A673 (cell line): Measurements from ENCODE around the gene ZMPSTE24. TPM values are rescaled to one million over a fixed set of nuclear protein-coding genes. Genes with fewer than 3 reads are reported as not detected.
"Not testable (repeated sequence)": the region's sequence is repeated elsewhere in the genome, so short reads cannot be mapped to it uniquely, and the experiment has no call there.

Experiments
- Bru-seq: library from RNA; stranded (reverse); fragments of 400-500 nt; gene quantifications from one replicate; lab custom pipeline; 2021; lab: Mats Ljungman, UMichigan
- BruChase-seq, 2 experiments: library from RNA; stranded (reverse); fragments of 400-500 nt; gene quantifications; one replicate each; lab custom pipeline; 2021; lab: Mats Ljungman, UMichigan
- BruUV-seq: library from RNA; stranded (reverse); fragments of 400-500 nt; replicated peaks from 2 replicates; lab custom pipeline; 2021; lab: Mats Ljungman, UMichigan
- CTCF ChIA-PET: fragments of 300-600 bp; sonication (Branson Sonifier 250); formaldehyde crosslinking; loops from one replicate; lab custom pipeline; 2022; ENCODE audit warnings: antibody characterized with exemption; lab: Charles Lee
- POLR2A ChIA-PET: fragments of 300-600 bp; sonication (Branson Sonifier 250); formaldehyde crosslinking; loops from one replicate; lab custom pipeline; 2022; ENCODE audit warnings: antibody characterized with exemption; ENCODE audit not compliant: low non-redundant PET; lab: Charles Lee
- DNase-seq: peaks from one replicate; pipeline ENCODE4 v3.0.0-alpha.2; 2015; ENCODE audit warnings: low spot score
- H3K27ac ChIP-seq: fragments of 200-600 bp; sonication (generic); 2 replicates; pipeline ENCODE4 v1.5.1; 2016; ENCODE audit warnings: mixed run types, low read depth, mild to moderate bottlenecking, mixed read lengths, antibody characterized with exemption, low read length; ENCODE audit not compliant: poor library complexity, severe bottlenecking
- H3K27me3 ChIP-seq: fragments of 200-600 bp; sonication (generic); replicated peaks from 2 replicates; pipeline ENCODE4 v1.6.1; 2017; ENCODE audit warnings: mixed run types, low read depth, mild to moderate bottlenecking, mixed read lengths, antibody characterized with exemption, low read length; ENCODE audit not compliant: insufficient read depth, poor library complexity
- H3K36me3 ChIP-seq: fragments of 200-600 bp; sonication (generic); 2 replicates; pipeline ENCODE4 v1.6.1; 2016; ENCODE audit warnings: mixed run types, mild to moderate bottlenecking, mixed read lengths, antibody characterized with exemption, low read length; ENCODE audit not compliant: insufficient read depth, poor library complexity, severe bottlenecking
- H3K4me1 ChIP-seq: fragments of 200-600 bp; sonication (generic); 2 replicates; pipeline ENCODE4 v1.6.1; 2017; ENCODE audit warnings: mixed run types, mild to moderate bottlenecking, mixed read lengths, antibody characterized with exemption, low read length; ENCODE audit not compliant: insufficient read depth, poor library complexity, severe bottlenecking
- H3K4me3 ChIP-seq: fragments of 200-600 bp; sonication (generic); 2 replicates; pipeline ENCODE4 v1.5.1; 2016; ENCODE audit warnings: low read depth, mixed run types, mild to moderate bottlenecking, mixed read lengths, low read length; ENCODE audit not compliant: poor library complexity, severe bottlenecking
- H3K9me3 ChIP-seq: fragments of 200-600 bp; sonication (generic); 2 replicates; pipeline ENCODE4 v1.6.1; 2016; ENCODE audit warnings: mixed run types, low read depth, mild to moderate bottlenecking, mixed read lengths, antibody characterized with exemption, low read length; ENCODE audit not compliant: poor library complexity, severe bottlenecking
- EZH2 ChIP-seq: fragments of 200-600 bp; sonication (generic); IDR thresholded peaks from 2 replicates; pipeline ENCODE4 v1.6.1; 2017; ENCODE audit warnings: borderline replicate concordance, low read depth, mild to moderate bottlenecking, mixed read lengths, antibody characterized with exemption, low read length; ENCODE audit not compliant: poor library complexity, severe bottlenecking
- intact Hi-C: fragments of 100-400 bp; cut with micrococcal nuclease; formaldehyde crosslinking; loops from one replicate; pipeline ENCODE4 v1.10.0; 2022; ENCODE audit not compliant: unreplicated experiment
- long read RNA-seq: library from polyadenylated mRNA; stranded (forward); transcript quantifications from one replicate; pipeline ENCODE4 v2.0.0, GENCODE V29; 2022
- total RNA-seq: library from RNA; stranded (reverse); gene quantifications from 2 replicates; pipeline ENCODE4 v1.2.3, GENCODE V29; 2021
- TF ChIP-seq, protein P1 (sequence below): fragments of 300-800, 200-600 bp; sonication (generic); conservative IDR thresholded peaks from 2 replicates; pipeline ENCODE4 v1.5.1; 2017; ENCODE audit warnings: low read depth, mild to moderate bottlenecking, antibody characterized with exemption, low read length, moderate library complexity, mixed read lengths

Gene ZMPSTE24
- total RNA-seq (57.5 and 72.1 TPM in 2 replicates), Bru-seq, nascent RNA (percentile 85 among the genes with signal in this experiment), BruChase-seq, experiment 1, labeled RNA remaining after a 2-hour chase (percentile 89 among the genes with signal in this experiment), BruChase-seq, experiment 2, labeled RNA remaining after a 6-hour chase (percentile 95 among the genes with signal in this experiment)
- long read RNA-seq, transcript ZMPSTE24-201 (10 exons, 3,108 nt): major isoform, 346 of 389 reads
- long read RNA-seq, partial matches to known transcripts: 10 of 389 reads
- long read RNA-seq, other reads (novel, unspliced or antisense): 32 of 389 reads

- POLR2A ChIA-PET: no interaction called here
- intact Hi-C loops: loop anchor here (10.0 kb wide), 1 partner anchor 147 kb away; no protein-coding TSS in a partner anchor
- no TSS peak for BruUV-seq
- CTCF ChIA-PET: interaction anchor here (1.0 to 1.3 kb wide), 2 partner anchors 58 to 81 kb away, joined by 3 to 4 read pairs; no protein-coding TSS in a partner anchor
- H3K4me1 ChIP-seq: peaks cover 7% of the 10 kb centered on the region
- DNase-seq: peak; percentile 99
- H3K27me3 ChIP-seq: no peaks in the 10 kb centered on the region
- no peaks in the 10 kb centered on the region for H3K9me3 ChIP-seq
- peak within 1 kb of the TSS; percentile 97 for H3K27ac ChIP-seq
- peaks cover 25% of the 10 kb centered on the region for H3K36me3 ChIP-seq
- TF ChIP-seq, protein P1, sequence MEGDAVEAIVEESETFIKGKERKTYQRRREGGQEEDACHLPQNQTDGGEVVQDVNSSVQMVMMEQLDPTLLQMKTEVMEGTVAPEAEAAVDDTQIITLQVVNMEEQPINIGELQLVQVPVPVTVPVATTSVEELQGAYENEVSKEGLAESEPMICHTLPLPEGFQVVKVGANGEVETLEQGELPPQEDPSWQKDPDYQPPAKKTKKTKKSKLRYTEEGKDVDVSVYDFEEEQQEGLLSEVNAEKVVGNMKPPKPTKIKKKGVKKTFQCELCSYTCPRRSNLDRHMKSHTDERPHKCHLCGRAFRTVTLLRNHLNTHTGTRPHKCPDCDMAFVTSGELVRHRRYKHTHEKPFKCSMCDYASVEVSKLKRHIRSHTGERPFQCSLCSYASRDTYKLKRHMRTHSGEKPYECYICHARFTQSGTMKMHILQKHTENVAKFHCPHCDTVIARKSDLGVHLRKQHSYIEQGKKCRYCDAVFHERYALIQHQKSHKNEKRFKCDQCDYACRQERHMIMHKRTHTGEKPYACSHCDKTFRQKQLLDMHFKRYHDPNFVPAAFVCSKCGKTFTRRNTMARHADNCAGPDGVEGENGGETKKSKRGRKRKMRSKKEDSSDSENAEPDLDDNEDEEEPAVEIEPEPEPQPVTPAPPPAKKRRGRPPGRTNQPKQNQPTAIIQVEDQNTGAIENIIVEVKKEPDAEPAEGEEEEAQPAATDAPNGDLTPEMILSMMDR: no peak
- TF ChIP-seq EZH2: no peak
- H3K4me3 ChIP-seq: peak within 1 kb of the TSS; percentile 83
Observed at GRCh38 chr1:40257688-40258444, at the start of gene ZMPSTE24. Gene ZMPSTE24 (plus strand): TSS chr1:40258236. CDS start chr1:40258272, 36 bp downstream.

DNA sequence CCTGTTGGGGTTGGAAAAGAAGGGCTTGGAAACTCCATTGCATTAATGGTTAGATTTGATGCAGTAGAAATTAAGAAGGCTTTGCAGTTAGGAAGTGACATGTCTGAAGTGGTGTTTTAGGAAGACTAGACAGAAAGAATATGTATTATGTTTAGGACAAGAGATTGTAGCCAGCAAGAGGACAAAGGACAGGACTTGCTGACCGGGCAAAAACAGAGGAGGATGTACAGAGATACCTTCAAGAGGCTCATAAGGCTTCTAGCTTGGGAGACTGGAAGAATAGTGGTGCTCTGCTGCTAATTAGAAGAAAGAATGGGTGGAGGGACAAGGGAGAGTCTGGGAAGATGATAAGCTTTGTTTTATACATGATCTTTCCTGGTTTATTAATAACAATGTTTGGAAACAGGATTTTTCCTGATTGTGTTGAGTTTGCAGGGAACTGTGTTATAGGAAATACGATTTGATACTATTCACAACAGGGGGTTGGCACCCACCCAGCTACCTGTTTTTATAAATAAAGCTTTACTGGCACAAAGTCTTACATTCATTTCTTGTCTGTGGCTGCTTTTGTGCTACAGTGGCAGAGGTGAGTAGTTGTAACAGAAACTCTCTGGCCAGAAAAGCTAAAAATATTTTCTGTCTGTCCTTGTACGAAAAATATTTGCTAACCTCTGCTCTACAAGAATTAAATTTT lies 47.4 kb upstream of the ZMPSTE24 start:
- H3K27me3 ChIP-seq: no peaks in the 10 kb centered on the region
- intact Hi-C loops: no loop called here
- H3K4me3 ChIP-seq: no peak overlapping the region
- no TSS peak for BruUV-seq
- H3K36me3 ChIP-seq: peaks cover 13% of the 10 kb centered on the region
- H3K4me1 ChIP-seq: no peaks in the 10 kb centered on the region
- TF ChIP-seq EZH2: no peak
- TF ChIP-seq, protein P1: no peak
- ChIA-PET CTCF (no interaction called here), POLR2A (no interaction called here)
- no peaks in the 10 kb centered on the region for H3K9me3 ChIP-seq
- no peak overlapping the region for H3K27ac ChIP-seq
- DNase-seq: no peak

- no peak for DNase-seq
- Histone ChIP-seq H3K27ac (no peak overlapping the region), H3K27me3 (no peaks in the 10 kb centered on the region), H3K4me1 (no peaks in the 10 kb centered on the region), H3K9me3 (no peaks in the 10 kb centered on the region), H3K36me3 (no peaks in the 10 kb centered on the region), H3K4me3 (no peak overlapping the region)
- BruUV-seq: no TSS peak
- no peak for TF ChIP-seq EZH2
- TF ChIP-seq, protein P1: no peak
- ChIA-PET CTCF (no interaction called here), POLR2A (no interaction called here)
- intact Hi-C loops: no loop called here
Observed at GRCh38 chr1:40218333-40218732, 39.7 kb upstream of the ZMPSTE24 start.

DNA sequence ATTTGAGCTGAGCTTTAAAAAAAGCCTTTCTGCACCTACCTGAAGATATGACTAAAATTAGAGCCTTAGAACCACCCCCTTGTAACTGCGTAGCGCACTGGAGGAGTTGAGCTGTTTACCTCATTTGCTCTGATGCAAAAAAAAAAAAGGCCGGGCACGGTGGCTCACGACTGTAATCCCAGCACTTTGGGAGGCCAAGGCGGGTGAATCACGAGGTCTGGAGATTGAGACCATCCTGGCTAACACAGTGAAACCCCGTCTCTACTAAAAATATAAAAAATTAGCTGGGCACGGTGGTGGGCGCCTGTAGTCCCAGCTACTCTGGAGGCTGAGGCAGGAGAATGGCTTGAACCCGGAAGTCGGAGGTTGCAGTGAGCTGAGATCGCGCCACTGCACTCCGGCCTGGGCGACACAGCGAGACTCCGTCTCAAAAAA lies 36.5 kb upstream of the ZMPSTE24 start:
- CTCF ChIA-PET, H3K4me1 ChIP-seq, POLR2A ChIA-PET, DNase-seq, H3K9me3 ChIP-seq, H3K36me3 ChIP-seq, H3K4me3 ChIP-seq, H3K27ac ChIP-seq, H3K27me3 ChIP-seq, BruUV-seq, intact Hi-C loops: not testable (repeated sequence)
